H1 (cell line): ENCODE measurements around the gene ADAM22. TPM values are rescaled to one million over a fixed set of nuclear protein-coding genes. Genes with fewer than 3 reads are reported as not detected.

Source experiments
- NANOG ChIP-seq: IDR thresholded peaks from 2 replicates; pipeline ENCODE4 v1.6.1; 2011; ENCODE audit warnings: low read length, low read depth, mild to moderate bottlenecking, inconsistent platforms; ENCODE audit not compliant: insufficient read depth, poor library complexity, severe bottlenecking
- PHF8 ChIP-seq: fragments of 200-600 bp; sonication (generic); conservative IDR thresholded peaks from 2 replicates; pipeline ENCODE4 v1.7.1; 2012; ENCODE audit warnings: low read depth, mild to moderate bottlenecking, inconsistent platforms, low read length, moderate library complexity
- RAD21 ChIP-seq, 2 experiments: IDR thresholded peaks in 1 of 2; conservative IDR thresholded peaks in 1 of 2; 2 replicates each; pipeline ENCODE4 v1.6.1; 2011; ENCODE audit warnings: low read depth in 2 of 2, low read length in 2 of 2, improper control_type of control experiment in 1 of 2, inconsistent platforms in 1 of 2, mild to moderate bottlenecking in 1 of 2, moderate library complexity in 1 of 2
- SP2 ChIP-seq: IDR thresholded peaks from 2 replicates; pipeline ENCODE4 v1.6.1; 2012; ENCODE audit warnings: mild to moderate bottlenecking, low read length, inconsistent platforms
- SRF ChIP-seq: IDR thresholded peaks from 2 replicates; pipeline ENCODE4 v1.6.1; 2011; ENCODE audit warnings: mild to moderate bottlenecking, low read depth, low read length, moderate library complexity
- polyA plus RNA-seq, 7 experiments: library from polyadenylated mRNA; depleted of rRNA in 3 of 7; stranded (reverse) in 5 of 7; unstranded in 2 of 7; fragments of >200 nt in 5 of 7; fragments of 200-250 nt in 2 of 7; gene quantifications; 1 replicate in 5 of 7; 2 replicates in 1 of 7; 4 replicates in 1 of 7; pipeline versions ENCODE4 v1.2.1 to v1.2.3, GENCODE V29; 2011 to 2013; ENCODE audit warnings: missing spikeins in 2 of 7, mixed read lengths in 2 of 7
- total RNA-seq: library from RNA; stranded (reverse); fragmentation: NEBNext Ultra II Directional; extraction: Animal tissue kit (Norgen Biotek cat#: 25700); gene quantifications from 2 replicates; pipeline ENCODE4 v1.2.1, GENCODE V29; 2021

ADAM22 gene
- total and polyA plus RNA-seq, 2 of the 8 experiments (the other 6 are each of a cell fraction or from before 2014, with no cell fraction given), result 4.6 to 21.4 TPM

- TF ChIP-seq NANOG (no peak), SP2 (no peak), RAD21 (IDR thresholded peaks at IDR 0.05 in 1 of 2, conservative IDR thresholded peaks at IDR 0.05 in 1 of 2; ENCODE audit: low read depth in 2 of 2, low read length in 2 of 2) (no peak), PHF8 (no peak), SRF (no peak)
Observed at GRCh38 chr7:88165697-88166096, 231.6 kb downstream of the ADAM22 start (continued).
